Stimulated activated CD8-positive, alpha-beta memory T cell treated with anti-CD3 and anti-CD28 coated beads, Interleukin-2, amount 100 ng/mL, for 1 hour (primary cell): ENCODE measurements around the gene SLC2A3.
"Not testable (repeated sequence)": the region's sequence is repeated elsewhere in the genome, so short reads cannot be mapped to it uniquely, and the experiment has no call there.

Source experiments
- DNase-seq, 2 donors: peaks; one replicate each; pipeline ENCODE4 v3.0.0-alpha.2; 2020; ENCODE audit warnings: low read depth in 2 of 2

SLC2A3 gene

GRCh38 chr12:7951671-7952070 lies 15.7 kb upstream of the SLC2A3 start:
- DNase-seq = no peak

- not testable (repeated sequence) for DNase-seq
Measured at GRCh38 chr12:7950230-7950943, 14.4 kb upstream of the SLC2A3 start.

- DNase-seq = no peak
Measured at GRCh38 chr12:7948589-7949260, 12.7 kb upstream of the SLC2A3 start.

- no peak for DNase-seq
Measured at GRCh38 chr12:7947011-7947410, 11.0 kb upstream of the SLC2A3 start.

GRCh38 chr12:7944760-7945159 lies 8.8 kb upstream of the SLC2A3 start:
- DNase-seq = not testable (repeated sequence)

GRCh38 chr12:7940906-7941305 lies 4.9 kb upstream of the SLC2A3 start:
- DNase-seq = no peak

- no peak for DNase-seq
Measured at GRCh38 chr12:7937833-7938506, 2.0 kb upstream of the SLC2A3 start.

- DNase-seq = no peak
Measured at GRCh38 chr12:7934889-7935492, 996 bp downstream of the SLC2A3 start.

GRCh38 chr12:7934091-7934888 lies 1.7 kb downstream of the SLC2A3 start:
- DNase-seq = no peak

GRCh38 chr12:7933255-7933726 lies 2.7 kb downstream of the SLC2A3 start:
- peak; percentile 28 to 67 for DNase-seq

GRCh38 chr12:7932599-7933240 lies 3.3 kb downstream of the SLC2A3 start:
- DNase-seq = not testable (repeated sequence)

- no peak for DNase-seq
Measured at GRCh38 chr12:7929083-7929792, 6.7 kb downstream of the SLC2A3 start.

- no peak for DNase-seq
Measured at GRCh38 chr12:7927470-7927869, 8.5 kb downstream of the SLC2A3 start.

GRCh38 chr12:7926068-7926666 lies 9.8 kb downstream of the SLC2A3 start:
- DNase-seq = not testable (repeated sequence)

GRCh38 chr12:7923241-7924236 lies 12.4 kb downstream of the SLC2A3 start:
- DNase-seq = no peak

GRCh38 chr12:7921181-7921580 lies 14.8 kb downstream of the SLC2A3 start:
- DNase-seq = not testable (repeated sequence)

- DNase-seq = not testable (repeated sequence)
Measured at GRCh38 chr12:7918268-7918590, 17.8 kb downstream of the SLC2A3 start.

- no peak for DNase-seq
Measured at GRCh38 chr12:7917392-7918267, 18.4 kb downstream of the SLC2A3 start.
